HL-60 (cell line): ENCODE measurements around the gene ANAPC2.

ENCODE experiments used
- CTCF ChIP-seq: IDR thresholded peaks from one replicate; pipeline ENCODE4 v1.5.1; 2011; ENCODE audit warnings: low read length, control low read depth, inconsistent platforms; ENCODE audit not compliant: insufficient read depth
- REST ChIP-seq: IDR thresholded peaks from 2 replicates; pipeline ENCODE4 v1.6.1; 2012; ENCODE audit warnings: low read depth; ENCODE audit not compliant: insufficient replicate concordance

- TF ChIP-seq REST (no peak), CTCF (no peak)
These were observed 23.2 kb upstream of the ANAPC2 start for GRCh38 chr9:137211532-137211931.
